T-helper 2 cell treated with Interferon-gamma antibody and Interleukin-4, amounts not matched to agents 5 μg/mL and 100 μg/mL, for 36 hours (primary cell): ENCODE results near the gene PRPS2.

Experiments used
- DNase-seq: peaks from one replicate; pipeline ENCODE4 v3.0.0; 2021; ENCODE audit warnings: low spot score
- H3K27ac Mint-ChIP-seq: one replicate; pipeline ENCODE4 v1.8.0; 2021; ENCODE audit warnings: mild to moderate bottlenecking, mixed read lengths
- H3K27me3 Mint-ChIP-seq: one replicate; pipeline ENCODE4 v1.8.0; 2021; ENCODE audit warnings: low read depth, mixed read lengths
- H3K36me3 Mint-ChIP-seq: one replicate; pipeline ENCODE4 v1.8.0; 2021; ENCODE audit warnings: low read depth, mixed read lengths
- H3K4me1 Mint-ChIP-seq: one replicate; pipeline ENCODE4 v1.8.0; 2021; ENCODE audit warnings: low read depth, mixed read lengths
- H3K4me3 Mint-ChIP-seq: one replicate; pipeline ENCODE4 v1.8.0; 2022; ENCODE audit warnings: mild to moderate bottlenecking, moderate library complexity, mixed read lengths
- H3K9me3 Mint-ChIP-seq: one replicate; pipeline ENCODE4 v1.8.0; 2021; ENCODE audit warnings: mixed read lengths

PRPS2 gene

DNA sequence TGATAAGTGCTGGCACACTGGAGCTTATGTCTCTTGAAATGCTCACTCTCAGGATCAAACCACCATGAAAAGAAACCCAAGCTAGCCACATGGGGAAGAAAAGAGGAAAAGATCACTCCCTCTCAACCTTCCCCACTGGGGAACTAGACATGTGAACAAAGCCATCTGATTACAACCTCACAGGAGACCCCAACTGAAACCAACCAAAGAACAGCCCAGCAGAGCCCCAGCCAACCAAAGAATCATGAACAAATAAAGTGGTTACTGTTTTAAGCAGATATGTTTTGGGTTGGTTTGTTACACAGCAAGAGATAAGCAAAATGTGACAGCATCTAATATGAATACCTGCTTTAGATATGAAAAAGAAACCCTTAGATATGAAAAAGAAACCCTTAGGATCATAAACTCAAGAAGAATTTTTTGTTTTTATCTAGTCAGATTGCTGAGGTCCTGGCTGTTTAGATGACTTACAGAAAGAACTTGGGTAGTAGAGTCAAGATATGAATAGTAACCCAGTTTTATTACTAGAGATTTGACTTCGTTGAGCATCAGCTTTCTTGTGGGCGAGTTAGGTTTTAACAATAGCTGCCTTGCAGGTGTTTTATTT, 52.0 kb downstream of the PRPS2 start:
- peaks cover 11% of the 10 kb centered on the region for H3K4me1 Mint-ChIP-seq
- peak overlapping the region; percentile 74 for H3K4me3 Mint-ChIP-seq
- H3K9me3 Mint-ChIP-seq: no peaks in the 10 kb centered on the region
- peak overlapping the region; percentile 93 for H3K27ac Mint-ChIP-seq
- DNase-seq: no peak
- no peaks in the 10 kb centered on the region for H3K36me3 Mint-ChIP-seq
- no peaks in the 10 kb centered on the region for H3K27me3 Mint-ChIP-seq

DNA sequence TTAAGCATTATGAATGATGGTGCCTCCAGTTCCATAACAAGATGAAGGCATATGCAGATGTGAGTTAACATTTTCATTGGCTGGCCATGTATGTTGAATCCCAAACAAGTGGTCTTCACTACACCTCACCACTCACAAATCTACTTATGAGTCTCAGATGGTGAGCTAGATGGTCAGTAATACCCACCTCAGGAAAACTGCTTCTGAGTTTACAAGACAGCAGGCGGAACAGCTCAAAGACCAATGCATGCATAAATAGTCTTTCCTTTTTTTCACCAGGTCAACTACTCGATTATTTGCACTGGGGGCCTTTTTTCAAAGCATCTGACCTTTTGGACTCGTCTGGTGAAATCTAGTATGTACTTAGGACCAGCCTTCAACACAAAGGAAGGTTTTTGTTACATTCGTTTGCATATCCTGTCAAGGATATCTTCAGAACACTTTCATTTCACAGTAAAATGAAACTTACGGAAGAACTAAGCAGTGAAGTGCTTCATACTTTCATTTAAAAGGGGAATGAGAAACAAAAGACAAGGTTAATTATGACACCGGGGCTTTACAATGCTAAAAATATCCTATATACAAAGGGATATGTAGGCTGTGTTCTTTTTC, 52.6 kb downstream of the PRPS2 start:
- Mint-ChIP-seq H3K27me3 (no peaks in the 10 kb centered on the region), H3K27ac (peak overlapping the region; percentile 93), H3K4me1 (peaks cover 11% of the 10 kb centered on the region)

DNA sequence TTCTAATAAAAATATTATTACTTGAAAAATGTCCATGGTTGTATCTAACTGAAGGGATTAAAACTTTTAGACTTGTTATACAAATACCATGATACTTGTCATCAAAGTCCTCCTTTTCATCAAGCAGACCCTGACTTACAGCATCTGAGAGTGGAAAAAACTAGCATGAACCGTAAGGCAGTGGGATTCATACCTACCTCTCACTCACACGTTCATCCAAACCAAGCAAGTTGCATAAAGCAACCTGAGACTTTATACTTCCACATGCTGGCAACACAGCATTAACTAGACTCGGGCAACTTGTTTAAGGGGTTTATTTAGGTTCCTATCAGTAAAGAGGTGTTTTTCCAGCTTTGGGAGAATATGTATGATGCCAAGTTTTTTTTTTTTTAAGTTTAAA, 53.1 kb downstream of the PRPS2 start:
- H3K27ac Mint-ChIP-seq: peak overlapping the region; percentile 93
- H3K4me1 Mint-ChIP-seq: peaks cover 11% of the 10 kb centered on the region
- peak overlapping the region; percentile 74 for H3K4me3 Mint-ChIP-seq

More for the DNA sequence above, 52.6 kb downstream of the PRPS2 start:
- DNase-seq: no peak
- Mint-ChIP-seq H3K9me3 (no peaks in the 10 kb centered on the region), H3K36me3 (no peaks in the 10 kb centered on the region), H3K4me3 (peak overlapping the region; percentile 74)

DNA sequence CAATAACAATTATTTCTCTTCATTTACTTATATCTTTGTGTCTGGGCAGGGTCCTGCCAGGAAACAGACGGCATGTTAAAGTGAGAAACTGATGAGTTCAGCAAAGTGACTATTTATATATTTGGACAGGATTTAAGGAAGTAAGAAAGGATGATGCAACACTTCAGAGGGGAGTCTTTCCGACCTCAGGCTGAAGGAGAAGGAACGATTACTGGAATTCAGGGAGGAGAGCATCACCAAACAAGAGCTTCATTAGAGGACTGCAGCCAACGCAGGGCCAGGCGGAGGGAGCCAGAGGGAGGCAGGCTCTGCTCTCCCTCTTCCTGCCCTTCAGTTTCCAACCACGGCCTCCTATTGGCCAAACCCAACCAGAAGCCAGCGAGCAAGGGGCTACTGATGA, 74.1 kb downstream of the PRPS2 start:
- H3K4me1 Mint-ChIP-seq: peaks cover 14% of the 10 kb centered on the region
- no peaks in the 10 kb centered on the region for H3K27me3 Mint-ChIP-seq
- H3K36me3 Mint-ChIP-seq: no peaks in the 10 kb centered on the region
- no peak overlapping the region for H3K27ac Mint-ChIP-seq
- no peaks in the 10 kb centered on the region for H3K9me3 Mint-ChIP-seq
- no peak for DNase-seq
- H3K4me3 Mint-ChIP-seq: no peak overlapping the region

More for the DNA sequence above, 53.1 kb downstream of the PRPS2 start:
- Mint-ChIP-seq H3K36me3 (no peaks in the 10 kb centered on the region), H3K9me3 (no peaks in the 10 kb centered on the region), H3K27me3 (no peaks in the 10 kb centered on the region)
- no peak for DNase-seq

DNA sequence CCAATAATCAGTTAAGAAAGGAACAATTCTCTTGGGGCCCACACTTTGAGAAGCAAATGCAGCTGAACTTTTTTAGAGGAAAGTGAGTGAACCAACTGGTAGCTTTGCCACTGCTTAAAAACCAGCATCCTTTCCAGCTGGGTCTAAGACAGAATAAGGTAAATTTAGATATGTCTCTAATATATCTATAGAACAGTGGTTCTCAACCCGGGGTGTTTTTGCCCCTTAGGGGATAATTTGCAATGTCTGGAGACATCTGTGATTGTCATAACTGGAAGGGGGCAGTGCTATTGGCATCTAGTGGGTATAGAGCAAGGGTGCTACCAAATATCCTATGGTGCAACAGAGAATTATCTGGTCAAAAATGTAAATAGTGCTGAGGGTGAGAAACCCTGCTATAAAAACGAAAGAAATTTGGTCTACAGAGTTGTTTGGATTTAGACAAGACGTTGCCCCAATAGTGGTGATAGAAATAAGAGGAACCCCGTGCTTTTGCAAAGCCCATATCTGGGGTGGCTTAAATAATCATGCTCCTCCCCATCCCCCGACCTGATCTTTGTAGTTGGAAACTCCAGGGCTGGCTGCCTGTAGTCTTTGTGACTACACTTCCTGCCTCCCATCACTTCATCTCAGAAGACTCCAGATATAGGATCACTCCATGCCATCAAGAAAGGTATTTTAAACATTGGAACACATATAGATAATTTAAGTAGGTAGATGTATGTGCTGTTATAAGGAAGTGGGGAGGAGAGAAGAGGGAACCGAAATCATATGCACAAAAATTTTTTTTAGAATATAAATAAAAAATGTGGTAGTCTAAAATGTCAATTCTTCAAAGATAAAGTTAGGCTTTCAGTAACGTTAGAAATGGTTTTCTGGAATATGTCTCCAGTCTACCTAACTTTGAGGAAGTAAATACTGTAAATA, 75.5 kb downstream of the PRPS2 start, which contains the start of gene TLR7:
Gene TLR7 (plus strand): TSS at position 622 of the 927 bp plus-strand sequence. CDS start 507 bp downstream, outside the sequence.
- Mint-ChIP-seq H3K36me3 (no peaks in the 10 kb centered on the region), H3K27ac (no peak within 1 kb of the TSS), H3K9me3 (no peaks in the 10 kb centered on the region), H3K4me3 (no peak within 1 kb of the TSS), H3K4me1 (peaks cover 14% of the 10 kb centered on the region), H3K27me3 (no peaks in the 10 kb centered on the region)
- DNase-seq: no peak

DNA sequence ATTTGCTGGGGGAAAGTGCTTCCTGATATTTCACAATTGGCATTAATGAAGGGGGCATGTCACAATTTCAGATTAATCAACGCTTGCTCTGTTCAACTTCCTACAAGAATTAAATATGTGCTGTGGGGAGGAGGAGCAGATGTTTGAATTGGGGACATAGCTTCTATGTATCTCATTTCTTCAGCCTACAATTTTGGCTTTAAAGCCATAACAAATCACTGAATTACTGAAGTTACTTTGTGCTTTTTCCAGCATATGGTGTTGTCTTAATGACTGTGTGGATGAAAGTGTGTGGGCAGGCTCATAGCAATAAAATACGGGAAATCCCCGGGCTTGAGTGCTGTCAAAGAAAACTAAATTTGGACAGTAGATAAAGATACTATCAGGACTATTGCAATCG, 76.5 kb downstream of the PRPS2 start:
- H3K4me1 Mint-ChIP-seq: peaks cover 14% of the 10 kb centered on the region
- no peak overlapping the region for H3K27ac Mint-ChIP-seq
- H3K9me3 Mint-ChIP-seq: no peaks in the 10 kb centered on the region
- no peaks in the 10 kb centered on the region for H3K36me3 Mint-ChIP-seq
- no peaks in the 10 kb centered on the region for H3K27me3 Mint-ChIP-seq
- no peak for DNase-seq
- no peak overlapping the region for H3K4me3 Mint-ChIP-seq

DNA sequence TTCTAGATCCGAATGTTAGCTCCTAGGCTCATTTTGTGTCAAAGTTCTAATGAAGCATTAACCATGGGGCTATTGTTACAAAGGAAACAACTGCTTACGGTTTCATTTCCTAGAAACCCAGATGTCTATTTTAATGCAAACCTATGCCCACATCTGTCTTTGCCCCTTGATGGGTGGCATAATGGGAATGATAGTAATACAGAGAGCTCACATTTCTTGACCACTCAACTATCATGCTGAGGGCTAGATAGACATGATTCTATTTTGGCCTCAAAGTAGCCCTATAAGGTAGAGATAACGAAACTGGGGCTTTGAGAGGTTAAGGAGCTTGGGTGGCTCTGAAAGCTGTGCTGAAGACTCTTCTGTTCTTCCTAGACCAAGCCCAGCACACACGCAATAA, 77.5 kb downstream of the PRPS2 start:
- Mint-ChIP-seq H3K4me1 (peaks cover 14% of the 10 kb centered on the region), H3K27me3 (no peaks in the 10 kb centered on the region), H3K27ac (no peak overlapping the region), H3K9me3 (no peaks in the 10 kb centered on the region), H3K36me3 (no peaks in the 10 kb centered on the region), H3K4me3 (no peak overlapping the region)
- no peak for DNase-seq

DNA sequence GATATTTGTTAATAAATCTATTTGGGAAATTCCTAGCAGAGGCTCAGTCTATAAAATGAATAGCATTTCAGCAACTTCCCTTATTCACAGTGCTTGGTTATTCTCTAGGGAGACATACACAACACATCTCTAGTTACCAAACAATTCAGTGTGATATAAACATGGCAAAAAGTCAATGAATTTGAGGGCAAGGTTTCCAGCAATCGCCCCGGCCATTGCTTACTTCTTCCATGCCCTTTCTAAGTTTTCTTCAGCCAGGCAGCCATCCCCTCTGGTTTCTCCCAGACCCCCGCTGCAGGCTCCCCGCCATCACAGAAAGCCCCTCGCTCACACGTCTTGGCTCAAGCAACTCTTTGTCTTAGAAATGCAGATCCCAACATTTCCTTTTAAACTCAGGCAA, 80.0 kb downstream of the PRPS2 start:
- H3K36me3 Mint-ChIP-seq: no peaks in the 10 kb centered on the region
- H3K4me1 Mint-ChIP-seq: peaks cover 14% of the 10 kb centered on the region
- H3K27me3 Mint-ChIP-seq: no peaks in the 10 kb centered on the region
- no peaks in the 10 kb centered on the region for H3K9me3 Mint-ChIP-seq
- DNase-seq: no peak
- no peak overlapping the region for H3K27ac Mint-ChIP-seq
- H3K4me3 Mint-ChIP-seq: no peak overlapping the region

DNA sequence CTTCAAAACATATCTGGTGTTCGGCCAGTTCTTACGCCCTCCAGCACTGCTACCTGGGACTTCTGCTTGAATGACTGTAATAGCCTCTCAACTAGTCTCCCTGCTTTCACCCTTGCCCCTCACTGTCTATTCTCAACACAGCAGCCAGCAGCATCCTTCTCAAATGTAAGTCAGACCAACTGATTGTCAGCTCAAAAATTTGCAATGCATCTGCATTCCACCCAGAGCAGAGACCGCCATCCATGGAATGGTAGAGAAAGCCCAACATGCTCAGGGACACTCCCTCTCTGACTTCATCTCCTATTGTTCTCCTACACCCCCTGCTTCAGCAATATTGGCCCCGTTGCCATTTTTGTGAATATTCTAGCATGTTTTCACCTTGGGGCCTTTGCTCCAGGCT, 81.5 kb downstream of the PRPS2 start:
- Mint-ChIP-seq H3K36me3 (no peaks in the 10 kb centered on the region), H3K9me3 (no peaks in the 10 kb centered on the region), H3K4me1 (peaks cover 6% of the 10 kb centered on the region), H3K4me3 (no peak overlapping the region), H3K27me3 (no peaks in the 10 kb centered on the region), H3K27ac (no peak overlapping the region)
- DNase-seq: no peak
